ENCODE results near the gene OCIAD2.

DNA sequence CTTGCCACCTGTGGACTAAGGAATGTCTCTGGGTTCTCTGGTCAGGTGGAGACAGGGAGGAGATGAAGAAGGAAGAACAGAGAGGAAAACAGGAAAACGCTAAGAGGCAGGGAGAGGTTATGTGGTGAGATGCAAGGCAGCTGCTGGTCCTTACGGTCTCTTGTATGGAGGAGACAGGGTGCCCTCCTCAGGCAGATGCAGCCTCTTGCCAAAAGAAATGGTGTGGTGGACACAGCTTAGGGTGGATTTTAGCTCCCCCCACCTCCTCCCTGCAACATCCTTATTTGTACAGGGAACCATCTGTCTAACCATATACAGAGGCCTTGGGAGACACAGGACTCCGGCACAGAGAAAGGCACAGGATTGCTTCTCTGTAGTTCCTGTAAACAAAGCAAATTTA lies 9.7 kb downstream of the OCIAD2 start:
- TF ChIP-seq POLR2A (IDR thresholded peaks at IDR 0.05; ENCODE audit: low read length) (no peak), GATA1 (IDR thresholded peaks at IDR 0.05; ENCODE audit: low read depth, low read length) (no peak)

Data from erythroblast (primary cell).